Embryonic facial prominence (tissue), 1 donor: ENCODE data around the gene FHIT.

Experiments used
- DNase-seq: peaks from one replicate; pipeline ENCODE4 v3.0.0-alpha.2; 2016; ENCODE audit errors: extremely low spot score

The FHIT gene

GRCh38 chr3:61169621-61170251 lies 81.5 kb downstream of the FHIT start:
- no peak for DNase-seq

DNA sequence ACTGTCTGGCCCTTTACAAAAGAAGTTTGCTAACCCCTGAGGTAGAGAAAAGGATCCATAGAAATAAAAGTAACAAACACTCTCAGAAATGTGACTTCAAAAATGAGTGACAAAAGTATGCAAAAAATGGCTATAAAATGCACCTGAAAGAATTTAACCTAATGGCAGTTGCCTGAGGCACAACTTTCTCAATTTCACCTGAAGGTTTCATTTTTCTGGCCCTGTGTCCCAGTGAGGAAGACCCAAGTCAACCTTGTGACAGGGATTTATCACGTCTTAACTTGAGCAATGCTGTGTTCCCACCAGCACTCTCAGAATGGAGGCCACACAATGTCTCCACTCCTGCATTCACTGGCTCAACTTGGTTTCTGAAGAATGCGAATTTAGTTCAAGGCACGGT lies 83.0 kb downstream of the FHIT start:
- DNase-seq: no peak

DNA sequence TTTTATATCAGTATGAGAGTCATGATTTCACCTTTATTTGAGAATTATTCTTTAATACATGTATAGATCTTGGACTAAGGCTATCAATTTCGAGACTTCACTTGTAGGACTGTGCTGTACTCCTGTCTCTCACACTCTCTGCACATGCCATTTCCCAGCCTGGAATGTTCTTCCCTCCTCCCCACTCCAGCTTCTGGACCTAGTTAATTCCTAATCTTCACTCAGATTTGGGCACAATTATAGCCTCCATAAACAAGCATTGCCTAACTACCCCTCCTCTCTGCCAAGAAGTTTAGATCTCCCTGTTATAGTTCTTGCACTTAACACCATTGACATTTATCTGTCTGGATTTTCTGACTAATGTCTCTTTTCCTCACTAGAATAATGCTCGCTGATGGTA lies 88.3 kb downstream of the FHIT start:
- no peak for DNase-seq

DNA sequence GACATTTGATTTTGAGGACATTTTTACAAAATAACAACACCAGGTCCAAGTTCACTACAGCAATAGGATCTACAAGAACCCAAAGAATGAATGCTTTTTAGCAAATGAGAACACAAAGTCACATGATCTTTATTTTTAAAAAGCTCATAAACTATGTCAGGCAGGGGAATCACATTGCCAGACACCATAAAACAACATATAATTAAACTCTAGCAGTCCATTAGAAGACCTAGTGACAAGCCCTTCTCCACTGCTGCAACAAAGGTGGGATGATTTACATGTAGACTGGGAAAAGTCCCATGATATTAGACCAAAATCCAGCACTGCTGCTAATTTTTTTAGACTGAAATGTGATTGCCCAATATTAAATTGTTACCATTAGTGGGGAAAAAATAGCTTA lies 92.6 kb downstream of the FHIT start:
- no peak for DNase-seq

DNA sequence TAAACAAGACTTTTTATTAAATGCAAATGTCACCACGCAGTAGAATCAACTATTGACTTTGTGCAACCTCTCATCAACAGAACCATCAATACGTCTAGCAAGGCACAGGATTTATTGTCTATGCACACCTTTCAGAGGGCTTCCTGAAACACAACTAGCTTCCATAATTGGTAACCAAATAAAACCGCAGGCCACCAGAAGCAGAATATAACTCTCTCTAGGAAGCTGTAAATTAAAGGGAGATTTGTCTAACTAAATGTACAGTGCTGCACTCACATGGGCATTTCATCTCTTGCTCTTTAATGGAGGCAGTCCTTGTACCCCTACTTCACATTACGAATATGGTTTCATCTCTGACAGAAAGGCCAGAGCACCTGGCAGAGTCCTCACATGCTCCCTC lies 93.0 kb downstream of the FHIT start:
- DNase-seq: no peak

DNA sequence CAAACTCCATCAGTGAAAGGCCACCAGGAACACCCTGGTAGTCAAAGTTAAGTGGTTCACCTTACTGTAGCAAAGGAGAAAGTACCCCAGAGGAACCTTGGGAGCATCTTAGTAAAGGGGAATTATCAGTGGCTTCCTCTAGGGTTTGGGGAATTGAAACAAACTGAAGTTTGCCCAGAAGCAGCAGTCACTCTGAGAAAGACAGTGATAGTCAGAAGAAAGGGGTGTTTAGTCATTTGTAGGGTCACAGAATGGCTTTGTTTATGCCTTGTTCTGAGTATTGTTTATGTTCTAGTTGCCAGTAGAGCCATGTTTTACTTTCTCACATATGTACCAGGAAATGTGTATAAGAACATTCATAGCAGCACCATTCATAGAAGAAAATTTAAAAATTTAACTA lies 93.8 kb downstream of the FHIT start:
- no peak for DNase-seq

DNA sequence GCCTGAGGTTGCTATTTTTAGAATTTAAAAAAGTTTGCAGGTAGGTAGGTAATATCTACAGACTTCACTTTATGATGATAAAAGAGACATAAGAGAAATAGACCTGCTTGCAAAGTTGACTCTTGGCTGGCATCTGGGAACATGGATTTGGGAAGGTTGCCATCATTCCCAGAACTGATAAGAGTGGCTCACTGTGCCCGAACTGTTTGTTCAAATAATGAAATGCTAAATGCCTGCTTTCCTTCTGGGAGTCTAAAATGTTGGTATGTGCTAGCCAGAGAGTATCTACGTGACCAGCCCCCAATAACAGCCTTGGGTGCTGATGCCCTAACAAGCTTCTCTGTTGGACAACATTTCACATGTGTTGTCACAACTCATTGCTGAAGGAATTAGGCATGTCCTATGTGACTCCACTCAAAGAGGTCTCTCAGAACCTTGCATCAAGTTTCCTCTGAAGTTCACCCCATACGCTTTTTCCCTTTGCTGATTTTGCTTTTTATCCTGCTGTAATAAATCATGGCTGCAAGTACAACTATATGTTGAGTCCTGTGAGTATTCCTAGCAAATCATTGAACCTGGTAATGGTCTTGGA lies 95.5 kb downstream of the FHIT start:
- no peak for DNase-seq

DNA sequence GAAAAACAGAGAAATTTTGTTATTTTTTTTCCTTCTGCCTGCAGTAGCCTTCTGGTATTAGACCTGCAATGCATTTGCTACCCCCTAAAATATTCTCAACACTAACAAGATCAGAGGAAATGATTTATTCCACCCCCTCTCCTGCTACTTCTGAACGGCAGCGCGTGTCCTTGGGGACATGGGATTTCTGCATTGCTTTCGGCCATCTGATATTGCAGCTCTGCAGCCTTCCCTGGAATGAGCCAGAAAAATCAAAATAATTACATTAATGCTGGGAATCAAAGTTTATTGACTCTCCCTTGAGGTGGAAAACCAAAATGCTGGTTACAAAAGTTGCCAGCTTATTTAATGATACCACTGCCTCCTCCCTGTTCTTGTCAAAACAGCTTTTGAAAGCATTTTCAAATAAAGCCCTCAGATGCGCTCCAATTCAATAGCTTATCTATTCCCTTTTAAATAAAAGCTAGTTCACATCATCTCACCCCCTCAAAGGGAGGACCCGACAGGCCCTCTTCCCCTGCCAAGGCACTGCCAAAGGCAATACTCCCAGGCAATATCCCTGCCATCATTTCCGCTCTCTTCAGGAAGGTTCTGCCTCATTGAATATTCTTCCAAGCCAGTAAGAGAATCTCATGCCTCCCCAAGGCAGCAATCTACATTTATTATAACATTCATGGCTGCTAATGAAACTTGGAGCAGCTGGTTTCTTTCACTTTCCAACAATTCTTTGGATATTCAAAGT lies 96.6 kb downstream of the FHIT start:
- no peak for DNase-seq

GRCh38 chr3:61152071-61152470 lies 99.2 kb downstream of the FHIT start:
- DNase-seq: no peak

DNA sequence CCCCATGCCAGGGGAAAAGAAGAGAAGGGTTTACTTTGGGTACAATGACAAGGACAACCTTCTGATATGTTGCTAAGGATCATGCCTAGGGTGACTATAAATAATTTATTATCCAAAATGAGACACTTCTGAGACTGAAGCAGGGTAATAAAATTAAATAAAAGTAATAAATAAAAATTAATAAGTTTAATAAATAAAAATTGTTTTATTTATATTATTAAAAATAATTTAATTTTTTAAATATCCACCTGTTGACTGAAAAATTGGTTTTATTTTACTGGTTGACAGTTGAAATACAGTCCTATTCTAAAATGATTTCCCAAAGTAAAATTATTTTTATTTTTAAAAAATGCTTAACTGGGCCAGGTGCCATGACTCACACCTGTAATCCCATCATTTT lies 102.0 kb downstream of the FHIT start:
- no peak for DNase-seq

GRCh38 chr3:61146010-61146890 lies 105.0 kb downstream of the FHIT start:
- no peak for DNase-seq

- no peak for DNase-seq
Observed at GRCh38 chr3:61141697-61142096, 109.6 kb downstream of the FHIT start.

DNA sequence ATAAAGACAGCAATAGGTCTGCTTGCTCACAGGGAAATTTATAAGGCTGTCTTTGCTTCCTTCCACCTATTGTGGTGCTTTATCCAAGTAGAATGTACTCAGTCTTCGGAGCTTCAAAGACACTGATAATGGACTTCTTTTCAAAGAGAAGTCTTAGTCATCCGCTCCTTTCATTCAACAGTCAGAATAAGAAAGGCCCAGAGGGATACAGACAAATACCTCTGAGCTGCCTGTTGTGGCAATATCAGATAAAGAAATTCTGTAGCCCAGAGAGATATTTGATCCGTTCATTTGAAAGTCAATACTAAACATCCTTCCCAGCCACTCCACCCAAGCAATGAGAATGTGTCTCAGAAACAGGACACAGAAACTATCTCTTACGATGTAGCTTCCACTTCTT lies 110.0 kb downstream of the FHIT start:
- DNase-seq: no peak

- no peak for DNase-seq
Observed at GRCh38 chr3:61139686-61140085, 111.6 kb downstream of the FHIT start.

- DNase-seq: no peak
Observed at GRCh38 chr3:61138401-61138800, 112.9 kb downstream of the FHIT start.

- no peak for DNase-seq
Observed at GRCh38 chr3:61136191-61136590, 115.1 kb downstream of the FHIT start.

GRCh38 chr3:61134532-61134931 lies 116.7 kb downstream of the FHIT start:
- DNase-seq: no peak

DNA sequence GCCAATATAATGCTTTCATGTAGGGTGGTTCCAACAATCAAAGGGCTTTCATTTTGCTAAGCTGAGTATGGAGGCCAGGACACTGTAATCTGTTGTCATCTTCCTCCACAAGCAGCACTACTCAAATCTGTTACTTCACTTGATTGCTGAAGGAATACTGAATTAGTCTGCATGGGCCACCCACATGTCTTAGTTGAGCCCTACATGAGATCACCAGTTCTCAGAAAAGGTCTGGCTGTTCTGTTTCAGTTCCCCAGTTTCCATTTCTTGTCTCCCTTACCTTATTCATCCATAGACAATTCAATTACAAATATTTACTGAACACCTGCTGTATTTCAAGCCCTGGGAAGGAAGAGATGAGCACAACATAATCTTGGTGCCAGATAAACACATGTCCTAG lies 119.2 kb downstream of the FHIT start:
- DNase-seq: no peak

GRCh38 chr3:61118830-61119229 lies 132.4 kb downstream of the FHIT start:
- DNase-seq: no peak

GRCh38 chr3:61117045-61117898 lies 134.0 kb downstream of the FHIT start:
- no peak for DNase-seq

DNA sequence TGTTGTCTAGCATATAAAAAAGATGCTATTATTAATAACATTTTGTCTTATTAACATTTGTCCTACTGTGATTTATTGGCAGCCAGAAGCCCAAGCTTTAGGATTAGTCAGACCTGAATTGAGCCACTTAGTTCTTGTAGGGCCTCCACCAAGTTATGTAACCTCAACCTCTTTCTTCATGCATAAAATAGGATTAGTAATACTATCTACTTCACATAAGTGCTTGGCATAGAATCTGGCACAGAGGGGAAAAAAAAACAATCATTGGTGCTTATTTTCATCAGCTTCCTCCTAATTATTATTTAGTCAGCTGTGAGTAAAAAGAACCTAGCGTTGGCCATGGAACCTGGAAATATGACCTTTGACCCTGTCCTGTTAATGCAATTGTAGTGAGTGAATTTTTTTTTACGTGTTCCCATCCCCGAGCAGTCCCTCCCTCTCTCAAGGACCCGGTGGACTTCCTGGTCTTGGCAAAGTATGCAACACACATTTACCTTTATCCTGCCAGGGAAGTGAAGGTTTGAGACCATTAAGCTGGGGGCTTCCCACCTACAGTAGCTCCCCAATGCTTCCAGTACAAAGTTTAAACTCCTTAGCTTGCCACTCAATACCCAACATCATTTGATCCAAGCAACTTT lies 136.8 kb downstream of the FHIT start:
- DNase-seq: no peak
